GM03348 (cell line): Measurements from ENCODE around the gene DAAM2.

ENCODE experiments used
- DNase-seq: peaks from one replicate; pipeline ENCODE4 v3.0.0; 2012; ENCODE audit warnings: low spot score

DAAM2 gene

GRCh38 chr6:39847221-39847620 is 55.0 kb downstream of the DAAM2 start:
- peak; percentile 17 for DNase-seq

- no peak for DNase-seq
Measured at GRCh38 chr6:39848171-39848570, 56.0 kb downstream of the DAAM2 start.

- DNase-seq, result no peak
Measured at GRCh38 chr6:39849228-39849627, 57.1 kb downstream of the DAAM2 start.

- DNase-seq, result no peak
Measured at GRCh38 chr6:39849764-39850163, 57.6 kb downstream of the DAAM2 start.

- no peak for DNase-seq
Measured at GRCh38 chr6:39850736-39851297, 58.6 kb downstream of the DAAM2 start.

GRCh38 chr6:39851331-39851730 is 59.2 kb downstream of the DAAM2 start:
- no peak for DNase-seq

GRCh38 chr6:39852324-39852723 is 60.1 kb downstream of the DAAM2 start:
- no peak for DNase-seq

GRCh38 chr6:39853604-39854003 is 61.4 kb downstream of the DAAM2 start:
- DNase-seq, result no peak

GRCh38 chr6:39855356-39855995 is 63.3 kb downstream of the DAAM2 start:
- peak; percentile 53 for DNase-seq

GRCh38 chr6:39859025-39859424 is 66.8 kb downstream of the DAAM2 start:
- DNase-seq, result no peak

- DNase-seq, result no peak
Measured at GRCh38 chr6:39861663-39862062, 69.5 kb downstream of the DAAM2 start.

- DNase-seq, result peak; percentile 80
Measured at GRCh38 chr6:39865011-39865888, 73.1 kb downstream of the DAAM2 start.

GRCh38 chr6:39867592-39867991 is 75.4 kb downstream of the DAAM2 start:
- DNase-seq, result no peak

- no peak for DNase-seq
Measured at GRCh38 chr6:39870950-39871349, 78.8 kb downstream of the DAAM2 start.

- DNase-seq, result no peak
Measured at GRCh38 chr6:39873439-39873838, 81.3 kb downstream of the DAAM2 start.

GRCh38 chr6:39876111-39876510 is 83.9 kb downstream of the DAAM2 start:
- no peak for DNase-seq

GRCh38 chr6:39876826-39877225 is 84.7 kb downstream of the DAAM2 start:
- no peak for DNase-seq

GRCh38 chr6:39879535-39879934 is 87.4 kb downstream of the DAAM2 start:
- no peak for DNase-seq

GRCh38 chr6:39880594-39880993 is 88.4 kb downstream of the DAAM2 start:
- DNase-seq, result no peak

- DNase-seq, result peak; percentile 86
Measured at GRCh38 chr6:39881851-39882530, 89.8 kb downstream of the DAAM2 start.

GRCh38 chr6:39882531-39882899 is 90.3 kb downstream of the DAAM2 start:
- DNase-seq, result peak; percentile 87

- peak; percentile 58 for DNase-seq
Measured at GRCh38 chr6:39884696-39885095, 92.5 kb downstream of the DAAM2 start.

GRCh38 chr6:39885691-39886090 is 93.5 kb downstream of the DAAM2 start:
- no peak for DNase-seq
